CD14-positive monocyte (primary cell): ENCODE measurements around the gene DMC1. TPM values are rescaled to one million over a fixed set of nuclear protein-coding genes. Genes with fewer than 3 reads are reported as not detected.

Experiments
- DNase-seq, 3 donors: peaks; one replicate each; pipeline ENCODE4 v3.0.0-alpha.2; 2011 to 2022
- H2AFZ ChIP-seq: 2 replicates; pipeline ENCODE4 v1.6.0; 2012; ENCODE audit warnings: mild to moderate bottlenecking, low read depth, low read length, inconsistent platforms; ENCODE audit not compliant: insufficient read depth, poor library complexity, severe bottlenecking
- H3K27ac ChIP-seq, 2 donors: 1 replicate in 1 of 2; 2 replicates in 1 of 2; pipeline ENCODE4 v1.5.1; 2012 to 2013; ENCODE audit warnings: low read length in 2 of 2, control low read depth in 1 of 2, inconsistent platforms in 1 of 2, low read depth in 1 of 2, mild to moderate bottlenecking in 1 of 2
- H3K27me3 ChIP-seq, 2 donors: one replicate each; pipeline versions ENCODE4 v1.6.0 to v1.6.1; 2011 to 2013; ENCODE audit warnings: low read length in 2 of 2; ENCODE audit not compliant: control insufficient read depth in 2 of 2, insufficient read depth in 2 of 2
- H3K36me3 ChIP-seq, 2 donors: replicated peaks in 1 of 2; 1 replicate in 1 of 2; 2 replicates in 1 of 2; pipeline versions ENCODE4 v1.5.1 to v1.6.1; 2012 to 2013; ENCODE audit warnings: low read length in 2 of 2, control low read depth in 1 of 2, inconsistent platforms in 1 of 2, mild to moderate bottlenecking in 1 of 2; ENCODE audit not compliant: insufficient read depth in 2 of 2, control insufficient read depth in 1 of 2
- H3K4me1 ChIP-seq, 2 donors: 1 replicate in 1 of 2; 2 replicates in 1 of 2; pipeline versions ENCODE4 v1.5.1 to v1.6.1; 2012 to 2013; ENCODE audit warnings: low read length in 2 of 2, control low read depth in 1 of 2, inconsistent platforms in 1 of 2, mild to moderate bottlenecking in 1 of 2, moderate library complexity in 1 of 2; ENCODE audit not compliant: insufficient read depth in 2 of 2, control insufficient read depth in 1 of 2
- H3K4me2 ChIP-seq: replicated peaks from 2 replicates; pipeline ENCODE3; 2012; ENCODE audit warnings: low read length, moderate library complexity, mild to moderate bottlenecking; ENCODE audit not compliant: poor library complexity, severe bottlenecking; ENCODE audit errors: extremely low read depth
- H3K4me3 ChIP-seq, 3 experiments: fragments of 200-600 bp in 1 of 3; sonication (generic) in 1 of 3; replicated peaks in 1 of 3; 1 replicate in 2 of 3; 2 replicates in 1 of 3; pipeline ENCODE4 v1.5.1; 2011 to 2013; ENCODE audit warnings: low read length in 3 of 3, mild to moderate bottlenecking in 3 of 3, control low read depth in 2 of 3, low read depth in 2 of 3, inconsistent platforms in 1 of 3, moderate library complexity in 1 of 3
- H3K79me2 ChIP-seq: 2 replicates; pipeline ENCODE4 v1.6.0; 2012; ENCODE audit warnings: mild to moderate bottlenecking, control low read depth, inconsistent platforms, low read length, moderate library complexity; ENCODE audit not compliant: insufficient read depth
- H3K9ac ChIP-seq: 2 replicates; pipeline ENCODE4 v1.6.0; 2017; ENCODE audit warnings: low read length, mild to moderate bottlenecking; ENCODE audit not compliant: insufficient read depth, poor library complexity, severe bottlenecking
- H3K9me3 ChIP-seq, 2 donors: replicated peaks in 1 of 2; 1 replicate in 1 of 2; 2 replicates in 1 of 2; pipeline versions ENCODE4 v1.5.1 to v1.6.1; 2012 to 2013; ENCODE audit warnings: low read length in 2 of 2, control low read depth in 1 of 2; ENCODE audit not compliant: control insufficient read depth in 1 of 2, insufficient read depth in 1 of 2
- H4K20me1 ChIP-seq: 2 replicates; pipeline ENCODE4 v1.6.0; 2012; ENCODE audit warnings: mild to moderate bottlenecking, low read length, control low read depth, moderate library complexity; ENCODE audit not compliant: insufficient read depth
- H3K27ac Mint-ChIP-seq, 7 donors: one replicate each; pipeline ENCODE4 v1.8.0; 2020; ENCODE audit warnings: mild to moderate bottlenecking in 7 of 7, mixed read lengths in 7 of 7, moderate library complexity in 6 of 7, inconsistent platforms in 2 of 7
- H3K27me3 Mint-ChIP-seq, 3 donors: one replicate each; pipeline ENCODE4 v1.8.0; 2021 to 2022; ENCODE audit warnings: low read depth in 3 of 3, mild to moderate bottlenecking in 3 of 3, mixed read lengths in 3 of 3, moderate library complexity in 3 of 3, inconsistent platforms in 1 of 3
- H3K36me3 Mint-ChIP-seq, 2 donors: one replicate each; pipeline ENCODE4 v1.8.0; 2020; ENCODE audit warnings: mixed read lengths in 2 of 2, inconsistent platforms in 1 of 2, mild to moderate bottlenecking in 1 of 2
- H3K4me1 Mint-ChIP-seq: one replicate; pipeline ENCODE4 v1.8.0; 2020; ENCODE audit warnings: mild to moderate bottlenecking, mixed read lengths
- H3K4me3 Mint-ChIP-seq, 2 donors: one replicate each; pipeline ENCODE4 v1.8.0; 2020; ENCODE audit warnings: mild to moderate bottlenecking in 2 of 2, mixed read lengths in 2 of 2, moderate library complexity in 1 of 2
- H3K9me3 Mint-ChIP-seq, 7 donors: one replicate each; pipeline ENCODE4 v1.8.0; 2020 to 2022; ENCODE audit warnings: mixed read lengths in 7 of 7, mild to moderate bottlenecking in 6 of 7, moderate library complexity in 6 of 7, inconsistent platforms in 2 of 7
- CTCF ChIP-seq: fragments of 200-600 bp; IDR thresholded peaks from one replicate; pipeline ENCODE4 v1.8.0; 2022; ENCODE audit warnings: antibody characterized with exemption, mild to moderate bottlenecking
- whole genome bisulfite sequencing: methylation state at CpG from one replicate; pipeline ENCODE4 v1.1.5; 2013; ENCODE audit warnings: missing lambda C conversion rate; ENCODE audit not compliant: insufficient coverage; 5-methylcytosine and 5-hydroxymethylcytosine counted together
- intact Hi-C, 2 donors: fragments of 100-400 bp; cut with micrococcal nuclease; formaldehyde crosslinking; loops; one replicate each; pipeline versions ENCODE4 v1.15.0 to v1.15.1; 2023
- polyA plus RNA-seq, 3 donors: library from polyadenylated mRNA; depleted of rRNA in 1 of 3; unstranded in 2 of 3; stranded (reverse) in 1 of 3; fragments of 300-500 nt in 2 of 3; fragments of >200 nt in 1 of 3; fragmentation: Illumina TruSeq in 2 of 3; gene quantifications; 1 replicate in 2 of 3; 2 replicates in 1 of 3; pipeline ENCODE4 v1.2.3, GENCODE V29; 2012 to 2021

Gene DMC1
- polyA plus RNA-seq, 3 donors: not detected

- no peak for DNase-seq
- H4K20me1 ChIP-seq: no peaks in the 10 kb centered on the region
- H3K79me2 ChIP-seq: peaks cover 8% of the 10 kb centered on the region
- 0% methylated on average over 1 of the region's 5 CpGs for WGBS
- H3K27ac Mint-ChIP-seq: no peak overlapping the region
- H3K4me1 Mint-ChIP-seq: peaks cover 15% of the 10 kb centered on the region
- H3K9me3 Mint-ChIP-seq: peaks cover 0 to 3% (median 0%) of the 10 kb centered on the region in 7 donors
- peak overlapping the region in 1 of 2 donors; percentile 53 for H3K4me3 Mint-ChIP-seq
- intact Hi-C loops: loop anchor here (5.0 kb wide), 2 partner anchors 37 to 57 kb away; no protein-coding TSS in a partner anchor
- peaks cover 11 to 19% of the 10 kb centered on the region in 2 donors for H3K4me1 ChIP-seq
- H3K4me3 ChIP-seq: no peak overlapping the region
- H3K9me3 ChIP-seq: no peaks in the 10 kb centered on the region
- no peak overlapping the region for H3K9ac ChIP-seq
- TF ChIP-seq CTCF: no peak
- H3K36me3 ChIP-seq: no peaks in the 10 kb centered on the region
- peaks cover 19 to 36% (median 24%) of the 10 kb centered on the region in 3 donors for H3K27me3 Mint-ChIP-seq
- no peak overlapping the region for H2AFZ ChIP-seq
- no peak overlapping the region for H3K4me2 ChIP-seq
- peaks cover 2 to 16% of the 10 kb centered on the region in 2 donors for H3K27me3 ChIP-seq
- H3K36me3 Mint-ChIP-seq: peaks cover 0 to 3% of the 10 kb centered on the region in 2 donors
- H3K27ac ChIP-seq: no peak overlapping the region
These were observed 59.5 kb downstream of the DMC1 start for GRCh38 chr22:38510416-38510970.

DNA sequence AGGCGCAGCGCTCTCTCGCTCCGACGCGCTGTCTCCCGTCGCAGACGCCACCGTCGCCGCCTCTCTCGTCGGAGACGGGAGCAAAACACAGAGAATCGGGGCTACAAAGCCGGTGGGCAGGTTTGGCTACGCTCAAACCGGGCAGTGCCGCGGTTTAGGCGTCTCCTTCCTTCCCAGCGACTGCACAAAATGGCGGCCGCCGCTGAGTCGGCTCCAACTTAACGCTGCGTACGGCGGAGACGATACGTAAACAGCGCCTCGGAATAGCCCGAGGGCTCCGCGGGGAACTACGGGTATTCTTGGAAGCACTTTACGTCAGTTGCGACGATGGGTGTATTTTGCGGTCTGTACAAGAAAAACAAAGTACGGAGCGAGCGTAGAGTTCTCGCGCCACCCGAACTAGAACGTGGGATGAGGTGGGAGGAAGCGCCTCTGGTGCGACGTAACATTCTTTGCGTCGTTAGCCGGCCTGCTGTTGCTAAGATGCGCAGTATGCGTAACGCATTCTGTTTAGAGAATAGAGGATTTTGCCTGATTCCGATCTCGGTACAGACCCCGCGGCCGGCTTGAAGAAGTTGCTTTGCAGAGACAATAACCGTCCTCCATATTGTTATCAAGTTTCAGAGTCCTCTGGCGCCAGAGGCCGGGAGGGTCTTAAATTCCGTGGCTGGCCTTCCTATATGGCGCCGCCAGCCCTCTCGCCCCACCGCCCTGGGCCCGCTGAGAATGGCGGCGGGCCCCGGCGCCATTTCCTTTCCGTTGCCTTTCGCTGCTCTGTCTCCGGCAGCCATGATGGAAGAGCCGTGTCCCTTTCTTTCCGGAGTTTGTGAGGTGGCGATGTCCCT lies 63.6 kb downstream of the DMC1 start, which contains the start of gene DDX17:
Gene DDX17 (minus strand): TSS at position 194 of the 845 bp plus-strand sequence.
- Mint-ChIP-seq H3K36me3 (peaks cover 21 to 32% of the 10 kb centered on the region in 2 donors), H3K4me1 (peaks cover 40% of the 10 kb centered on the region), H3K27ac (peak within 1 kb of the TSS; percentile 99 to 100 (median 100)), H3K9me3 (peaks cover 0 to 3% (median 0%) of the 10 kb centered on the region in 7 donors), H3K27me3 (peaks cover 8 to 11% (median 9%) of the 10 kb centered on the region in 3 donors), H3K4me3 (peak within 1 kb of the TSS; percentile 93 to 98)
- H3K27ac ChIP-seq: peak within 1 kb of the TSS; percentile 98 to 99
- H3K79me2 ChIP-seq: peaks cover 49% of the 10 kb centered on the region
- peak within 1 kb of the TSS; percentile 100 for H3K9ac ChIP-seq
- H3K36me3 ChIP-seq: peaks cover 11 to 24% of the 10 kb centered on the region in 2 donors
- H3K4me2 ChIP-seq: peak within 1 kb of the TSS; percentile 82
- peak; percentile 98 to 99 (median 99) for DNase-seq
- under 1% methylated on average over 80 of the region's 83 CpGs for WGBS
- H4K20me1 ChIP-seq: peaks cover 29% of the 10 kb centered on the region
- H3K4me1 ChIP-seq: peaks cover 31 to 46% of the 10 kb centered on the region in 2 donors
- TF ChIP-seq CTCF: no peak
- H3K27me3 ChIP-seq: peaks cover 0 to 6% of the 10 kb centered on the region in 2 donors
- H2AFZ ChIP-seq: peak within 1 kb of the TSS; percentile 91
- intact Hi-C loops: loop anchor here in 1 of 2 donors (5.0 kb wide), 1 partner anchor 41 kb away; no protein-coding TSS in a partner anchor
- peak within 1 kb of the TSS; percentile 84 to 95 (median 94) for H3K4me3 ChIP-seq
- H3K9me3 ChIP-seq: no peaks in the 10 kb centered on the region
